NCI-H1417 (cell line): ENCODE measurements around the gene PLBD2.
A peak's percentile ranks its signal among the peaks of the same experiment; 100 is the strongest.
"Not testable (repeated sequence)": the region's sequence is repeated elsewhere in the genome, so short reads cannot be mapped to it uniquely, and the experiment has no call there.

Source experiments
- DNase-seq, 3 experiments: peaks; one replicate each; lab custom pipeline; 2025; lab: John Stamatoyannopoulos, UW

Gene PLBD2

GRCh38 chr12:113333877-113334785 is 24.3 kb upstream of the PLBD2 start:
- no peak for DNase-seq

DNA sequence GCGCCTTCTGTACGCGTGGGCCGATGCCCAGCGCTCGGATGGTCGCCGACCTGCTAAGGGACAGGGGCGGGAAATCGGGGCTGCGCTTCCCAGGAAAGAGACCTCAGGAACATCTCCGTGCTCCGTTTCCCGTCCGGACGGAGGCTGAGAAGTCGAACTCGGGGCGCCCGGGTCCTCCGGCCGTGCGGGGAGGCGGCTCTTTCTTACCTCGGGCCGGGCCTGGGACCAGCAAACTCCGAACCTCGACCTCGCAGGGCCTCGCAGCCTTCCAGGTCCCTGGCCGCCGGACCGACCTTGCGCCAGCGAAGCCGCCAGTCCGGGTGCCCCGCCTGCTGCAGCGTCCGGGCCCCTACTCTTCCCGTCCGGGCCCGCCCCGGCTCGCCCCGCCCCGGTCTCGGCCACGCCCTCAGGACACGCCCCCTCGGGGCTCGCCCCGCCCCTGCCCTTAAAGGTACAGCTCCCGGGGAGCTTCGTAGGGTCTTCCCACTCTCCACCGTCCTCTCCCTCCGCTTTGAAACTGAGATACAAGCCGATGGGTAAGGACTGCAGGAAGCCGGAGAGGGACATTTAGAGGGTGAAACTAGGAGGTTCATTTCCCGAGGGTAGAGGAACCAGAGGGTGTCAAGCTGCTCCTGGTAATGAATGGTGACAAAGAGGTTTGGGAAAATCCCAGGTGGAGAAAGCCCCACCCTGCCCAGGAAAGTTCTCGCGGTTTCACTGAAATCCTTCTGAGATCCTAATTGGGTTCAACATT is 23.4 kb upstream of the PLBD2 start, which contains the start of gene SLC8B1:
SLC8B1 (minus strand) TSS at position 324 of the 754 bp plus-strand sequence. CDS start 2,231 bp downstream, outside the sequence.
- peak; percentile 81 to 84 (median 82) for DNase-seq

DNA sequence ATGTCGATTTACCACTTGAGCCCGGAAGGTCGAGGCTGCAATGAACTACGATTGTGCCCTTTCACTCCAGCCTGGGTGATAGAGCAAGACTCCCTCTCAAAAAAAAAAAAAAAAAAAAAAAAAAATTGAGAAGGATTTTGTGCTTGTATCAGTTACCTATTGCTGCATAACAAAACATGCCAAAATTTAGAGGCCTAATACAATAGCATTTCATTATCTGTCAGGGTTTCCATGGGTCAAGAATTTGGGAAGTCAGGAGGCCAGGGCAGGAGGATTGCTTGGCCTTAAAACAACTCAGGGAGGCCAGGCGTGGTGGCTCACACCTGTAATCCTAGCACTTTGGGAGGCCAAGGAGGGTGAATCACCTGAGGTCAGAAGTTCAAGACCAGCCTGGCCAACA is 18.8 kb upstream of the PLBD2 start:
- DNase-seq: no peak

DNA sequence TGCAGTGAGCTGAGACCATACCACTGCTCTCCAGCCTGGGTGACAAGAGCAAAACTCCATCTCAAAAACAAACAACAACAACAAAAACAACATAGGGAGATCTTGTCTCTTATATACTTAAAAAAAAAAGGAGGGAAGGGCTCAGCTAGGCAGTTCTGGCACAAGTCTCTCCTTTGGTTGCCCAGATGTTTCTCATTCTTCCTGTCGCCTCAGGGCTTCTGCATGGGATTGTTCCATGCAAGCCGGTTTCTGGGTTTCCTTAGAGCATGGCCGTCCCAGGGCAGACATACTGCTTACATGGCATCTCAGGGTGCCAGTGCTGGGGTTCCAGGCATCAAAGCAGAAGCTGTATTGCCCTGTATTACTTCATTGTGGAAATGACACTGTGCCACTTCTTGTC is 18.3 kb upstream of the PLBD2 start:
- no peak for DNase-seq

- no peak for DNase-seq
These were observed 16.9 kb upstream of the PLBD2 start for GRCh38 chr12:113341535-113341934.

- DNase-seq: no peak
These were observed 13.1 kb upstream of the PLBD2 start for GRCh38 chr12:113345318-113345717.

- no peak for DNase-seq
These were observed 12.0 kb upstream of the PLBD2 start for GRCh38 chr12:113346353-113346752.

- no peak for DNase-seq
These were observed 11.3 kb upstream of the PLBD2 start for GRCh38 chr12:113347107-113347506.

GRCh38 chr12:113347892-113348291 is 10.5 kb upstream of the PLBD2 start:
- DNase-seq: no peak

- no peak for DNase-seq
These were observed 9.4 kb upstream of the PLBD2 start for GRCh38 chr12:113348849-113349536.

- no peak for DNase-seq
These were observed 7.3 kb upstream of the PLBD2 start for GRCh38 chr12:113351089-113351488.

- DNase-seq: not testable (repeated sequence)
These were observed 4.2 kb upstream of the PLBD2 start for GRCh38 chr12:113354192-113354591.

GRCh38 chr12:113359133-113359938 is 949 bp downstream of the PLBD2 start:
- no peak for DNase-seq

DNA sequence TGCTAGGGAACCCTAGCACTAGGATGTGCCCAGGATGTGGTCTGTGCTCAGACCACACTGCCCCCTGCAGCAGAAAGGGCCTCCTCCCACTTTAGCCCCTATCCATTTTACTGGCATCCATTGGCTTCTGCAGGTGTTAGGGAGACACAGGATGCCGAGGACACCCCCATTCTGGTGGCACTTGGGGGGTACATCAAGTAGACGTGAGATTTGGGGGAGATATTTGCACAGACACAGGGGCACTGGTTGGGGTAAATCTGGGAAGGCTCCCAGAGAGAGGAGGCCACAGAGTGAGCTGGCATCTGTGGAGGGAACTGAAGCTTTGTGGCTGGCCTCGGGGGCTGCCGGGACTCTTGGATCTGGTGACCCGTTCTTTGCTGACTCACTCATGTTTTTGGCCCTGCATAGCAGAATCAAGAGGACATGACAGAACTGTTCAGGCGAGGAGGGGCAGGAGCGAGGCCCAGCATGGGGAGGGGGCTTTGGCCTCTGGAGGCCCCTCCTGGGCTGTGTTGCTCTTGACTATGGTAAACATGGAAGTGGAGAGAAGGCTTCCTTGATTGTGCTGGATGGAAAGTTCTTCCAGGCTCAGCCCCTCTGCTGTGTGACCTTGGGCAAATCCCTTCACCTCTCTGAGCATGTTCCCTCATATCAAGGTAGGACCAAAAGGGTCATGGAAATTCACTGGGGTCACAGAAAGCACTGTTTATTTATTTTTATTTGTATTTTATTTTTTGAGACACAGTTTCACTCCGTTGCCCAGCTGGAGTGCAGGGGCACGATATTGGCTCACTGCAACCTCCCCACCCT is 1.8 kb downstream of the PLBD2 start:
- no peak for DNase-seq

DNA sequence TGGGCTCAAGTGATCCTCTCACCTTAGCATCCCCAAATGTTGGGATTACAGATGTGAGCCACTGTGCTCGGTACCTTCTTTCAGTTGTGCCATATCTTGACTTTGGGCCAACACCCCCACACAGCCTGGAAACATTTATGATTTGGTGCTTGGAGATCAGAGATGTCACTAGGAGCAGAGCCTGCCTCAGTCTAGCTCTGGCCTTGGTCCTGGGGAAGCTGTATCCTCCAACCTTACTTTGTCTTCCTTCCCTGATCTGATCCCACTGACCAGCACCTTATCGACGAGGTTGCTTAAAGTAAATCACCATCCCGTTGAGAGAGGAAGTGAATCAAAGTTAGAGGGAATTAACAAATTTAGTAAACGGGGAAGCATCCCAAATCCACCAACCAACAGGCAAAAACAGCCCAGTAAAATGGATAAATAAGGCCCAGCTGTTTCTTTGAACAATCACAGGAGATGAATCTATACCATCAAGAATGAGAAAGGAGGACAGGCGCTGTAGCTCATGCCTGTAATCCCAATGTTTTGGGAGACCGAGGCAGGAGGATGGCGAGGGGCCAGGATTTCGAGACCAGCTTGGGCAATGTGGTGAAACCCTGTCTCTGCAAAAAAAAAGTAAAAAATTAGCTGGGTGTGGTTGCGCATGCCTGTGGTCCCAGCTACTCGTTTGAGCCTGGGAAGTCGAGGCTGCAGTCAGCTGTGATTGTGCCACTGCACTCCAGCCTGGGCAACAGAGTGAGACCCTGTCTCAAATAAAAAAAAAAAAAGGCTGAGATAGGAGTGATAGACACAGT is 3.4 kb downstream of the PLBD2 start:
- no peak for DNase-seq

DNA sequence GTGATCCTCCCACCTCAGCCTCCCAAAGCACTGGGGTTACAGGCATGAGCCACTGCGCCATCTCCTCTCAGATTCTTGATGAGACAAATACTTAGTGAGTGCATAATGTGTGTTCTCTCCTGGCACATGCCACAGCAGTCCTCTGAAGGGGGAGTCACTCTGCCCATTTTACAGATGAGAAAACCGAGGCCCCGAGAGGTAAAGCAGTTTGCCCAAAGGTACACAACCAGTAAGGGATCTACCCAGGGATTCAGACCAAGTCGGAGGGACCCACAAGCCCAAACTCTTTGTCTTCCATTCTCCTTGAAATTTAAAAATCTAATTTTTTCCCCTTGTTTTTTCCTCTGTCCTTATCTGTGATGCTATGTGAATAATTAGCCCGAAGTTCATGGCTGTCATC is 6.3 kb downstream of the PLBD2 start:
- no peak for DNase-seq

DNA sequence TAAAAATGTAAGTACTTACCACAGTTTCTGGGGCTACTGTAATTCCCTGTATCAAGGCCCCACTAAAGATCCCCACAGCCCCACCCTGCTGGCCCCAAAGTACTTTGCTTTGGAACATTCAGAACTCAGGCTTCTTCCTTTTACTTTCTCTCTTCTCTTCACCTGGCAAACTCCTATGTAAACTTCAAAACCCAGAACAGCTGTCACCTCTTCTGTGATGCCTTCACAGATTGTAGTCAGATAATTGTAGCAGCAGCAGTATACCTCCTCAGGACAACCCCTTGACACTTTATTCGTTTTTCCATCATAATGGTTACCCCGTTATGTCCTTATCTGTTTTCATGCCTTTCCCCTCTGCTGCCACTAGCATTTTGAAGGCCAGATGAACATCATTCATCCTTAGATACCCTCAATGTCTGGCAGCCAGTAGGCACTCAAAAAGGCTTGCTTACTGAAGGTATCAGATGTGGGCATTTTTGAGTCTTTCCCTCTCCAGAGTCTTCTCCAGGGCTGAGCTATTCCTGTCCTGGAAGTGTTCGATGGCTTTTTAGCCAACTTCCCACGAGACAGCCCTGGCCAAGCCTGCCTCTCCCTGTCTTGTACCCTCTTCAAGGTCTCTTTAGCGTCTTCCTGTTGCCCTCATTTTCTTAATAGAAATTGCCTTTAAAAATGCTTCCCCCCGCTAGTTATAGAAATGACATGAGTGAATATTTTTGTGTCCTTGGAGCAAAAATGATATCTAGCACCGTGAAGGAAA is 7.4 kb downstream of the PLBD2 start:
- DNase-seq: no peak

GRCh38 chr12:113366827-113367226 is 8.4 kb downstream of the PLBD2 start:
- DNase-seq: no peak

DNA sequence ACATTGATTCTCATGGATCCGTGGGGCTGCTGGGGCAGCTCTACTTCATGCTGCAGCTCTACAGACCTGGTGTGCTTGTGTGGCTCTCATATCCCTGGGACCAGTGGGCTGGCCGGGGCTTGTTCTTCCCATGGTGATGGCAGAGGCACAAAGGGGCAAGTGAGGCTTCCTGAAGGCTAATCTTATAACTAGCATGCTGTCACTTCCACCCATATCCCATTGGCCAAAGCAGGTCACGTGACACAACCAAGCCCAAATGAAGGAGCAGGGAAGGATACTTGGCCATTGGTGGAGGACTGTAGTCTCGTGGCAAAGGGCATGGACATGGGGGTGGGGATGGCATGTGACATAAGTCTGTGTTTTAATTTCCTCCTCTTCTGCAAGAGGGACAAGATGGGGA is 9.9 kb downstream of the PLBD2 start:
- DNase-seq: no peak
